GM12865 (cell line): ENCODE results near the gene FXYD6.
"Not testable (repeated sequence)": the region's sequence is repeated elsewhere in the genome, so short reads cannot be mapped to it uniquely, and the experiment has no call there.

Source experiments
- DNase-seq: peaks from one replicate; pipeline ENCODE4 v3.0.0; 2010; ENCODE audit warnings: low read depth
- H3K4me3 ChIP-seq: 2 replicates; pipeline ENCODE4 v1.5.1; 2011; ENCODE audit warnings: mild to moderate bottlenecking, low read depth, low read length, control low read depth
- CTCF ChIP-seq: IDR thresholded peaks from 2 replicates; pipeline ENCODE4 v1.5.1; 2011; ENCODE audit warnings: low read length, control low read depth, low read depth, inconsistent platforms; ENCODE audit not compliant: insufficient read depth; ENCODE audit errors: missing control alignments

The FXYD6 gene

GRCh38 chr11:117814766-117815261 lies 61.6 kb downstream of the FXYD6 start:
- H3K4me3 ChIP-seq = peak overlapping the region; percentile 56
- TF ChIP-seq CTCF = no peak
- peak; percentile 96 for DNase-seq

- TF ChIP-seq CTCF = no peak
- DNase-seq = no peak
- H3K4me3 ChIP-seq = peak overlapping the region; percentile 56
These were observed 62.2 kb downstream of the FXYD6 start for GRCh38 chr11:117814204-117814765.

- DNase-seq, H3K4me3 ChIP-seq: not testable (repeated sequence)
These were observed 66.4 kb downstream of the FXYD6 start for GRCh38 chr11:117810056-117810451.

- peak; percentile 15 for TF ChIP-seq CTCF
- peak; percentile 27 for DNase-seq
- no peak overlapping the region for H3K4me3 ChIP-seq
These were observed 67.0 kb downstream of the FXYD6 start for GRCh38 chr11:117809236-117810055.

- no peak for DNase-seq
- TF ChIP-seq CTCF = no peak
- no peak overlapping the region for H3K4me3 ChIP-seq
These were observed 67.7 kb downstream of the FXYD6 start for GRCh38 chr11:117808784-117809183.

GRCh38 chr11:117807482-117808327 lies 68.8 kb downstream of the FXYD6 start:
- no peak overlapping the region for H3K4me3 ChIP-seq
- peak; percentile 91 for TF ChIP-seq CTCF
- DNase-seq = peak; percentile 72

GRCh38 chr11:117806846-117807245 lies 69.6 kb downstream of the FXYD6 start:
- TF ChIP-seq CTCF = no peak
- DNase-seq = no peak
- no peak overlapping the region for H3K4me3 ChIP-seq
